Retinal pigment epithelial cell (primary cell): Measurements from ENCODE around the gene CDH16.
"Not testable (repeated sequence)": the region's sequence is repeated elsewhere in the genome, so short reads cannot be mapped to it uniquely, and the experiment has no call there.

Source experiments
- DNase-seq: peaks from one replicate; pipeline ENCODE4 v3.0.0-alpha.2; 2010; ENCODE audit warnings: low read depth
- H3K4me3 ChIP-seq: 2 replicates; pipeline ENCODE4 v1.5.1; 2011; ENCODE audit warnings: mild to moderate bottlenecking, low read length, control low read depth, moderate library complexity
- TF ChIP-seq, protein P1 (sequence below): conservative IDR thresholded peaks from 2 replicates; pipeline ENCODE4 v1.5.1; 2011; ENCODE audit warnings: low read depth, low read length, control low read depth, inconsistent platforms

CDH16 gene

DNA sequence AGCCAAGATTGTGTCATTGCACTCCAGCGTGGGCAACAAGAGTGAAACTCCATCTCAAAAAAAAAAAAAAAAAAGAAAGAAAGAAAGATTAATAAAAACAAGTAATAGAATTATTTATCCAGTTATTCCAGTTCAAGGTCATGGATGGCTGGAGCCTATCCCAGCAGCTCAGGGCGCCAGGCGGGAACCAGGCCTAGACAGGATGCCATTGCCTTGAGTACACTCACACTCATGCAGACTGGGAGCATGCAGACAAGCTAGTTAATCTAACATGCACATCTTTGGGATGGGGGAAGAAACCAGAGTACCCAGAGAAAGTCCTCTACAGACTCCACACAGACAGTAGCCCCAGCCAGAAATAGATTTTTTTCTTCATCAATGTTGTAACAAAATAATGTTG, 20.5 kb downstream of the CDH16 start:
- TF ChIP-seq, protein P1, sequence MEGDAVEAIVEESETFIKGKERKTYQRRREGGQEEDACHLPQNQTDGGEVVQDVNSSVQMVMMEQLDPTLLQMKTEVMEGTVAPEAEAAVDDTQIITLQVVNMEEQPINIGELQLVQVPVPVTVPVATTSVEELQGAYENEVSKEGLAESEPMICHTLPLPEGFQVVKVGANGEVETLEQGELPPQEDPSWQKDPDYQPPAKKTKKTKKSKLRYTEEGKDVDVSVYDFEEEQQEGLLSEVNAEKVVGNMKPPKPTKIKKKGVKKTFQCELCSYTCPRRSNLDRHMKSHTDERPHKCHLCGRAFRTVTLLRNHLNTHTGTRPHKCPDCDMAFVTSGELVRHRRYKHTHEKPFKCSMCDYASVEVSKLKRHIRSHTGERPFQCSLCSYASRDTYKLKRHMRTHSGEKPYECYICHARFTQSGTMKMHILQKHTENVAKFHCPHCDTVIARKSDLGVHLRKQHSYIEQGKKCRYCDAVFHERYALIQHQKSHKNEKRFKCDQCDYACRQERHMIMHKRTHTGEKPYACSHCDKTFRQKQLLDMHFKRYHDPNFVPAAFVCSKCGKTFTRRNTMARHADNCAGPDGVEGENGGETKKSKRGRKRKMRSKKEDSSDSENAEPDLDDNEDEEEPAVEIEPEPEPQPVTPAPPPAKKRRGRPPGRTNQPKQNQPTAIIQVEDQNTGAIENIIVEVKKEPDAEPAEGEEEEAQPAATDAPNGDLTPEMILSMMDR: no peak
- DNase-seq: no peak
- no peak overlapping the region for H3K4me3 ChIP-seq

DNA sequence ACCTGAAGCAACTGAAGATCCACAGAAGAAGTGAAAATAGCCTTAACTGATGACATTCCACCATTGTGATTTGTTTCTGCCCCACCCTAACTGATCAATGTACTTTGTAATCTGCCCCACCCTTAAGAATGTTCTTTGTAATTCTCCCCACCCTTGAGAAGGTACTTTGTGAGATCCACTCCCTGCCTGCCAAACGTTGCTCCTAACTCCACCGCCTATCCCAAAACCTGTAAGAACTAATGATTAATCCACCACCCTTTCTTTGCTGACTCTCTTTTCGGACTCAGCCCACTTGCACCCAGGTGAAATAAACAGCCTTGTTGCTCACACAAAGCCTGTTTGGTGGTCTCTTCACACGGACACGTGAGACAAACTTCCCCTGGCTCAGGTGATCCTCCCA, 22.0 kb downstream of the CDH16 start:
- H3K4me3 ChIP-seq, DNase-seq: not testable (repeated sequence)

DNA sequence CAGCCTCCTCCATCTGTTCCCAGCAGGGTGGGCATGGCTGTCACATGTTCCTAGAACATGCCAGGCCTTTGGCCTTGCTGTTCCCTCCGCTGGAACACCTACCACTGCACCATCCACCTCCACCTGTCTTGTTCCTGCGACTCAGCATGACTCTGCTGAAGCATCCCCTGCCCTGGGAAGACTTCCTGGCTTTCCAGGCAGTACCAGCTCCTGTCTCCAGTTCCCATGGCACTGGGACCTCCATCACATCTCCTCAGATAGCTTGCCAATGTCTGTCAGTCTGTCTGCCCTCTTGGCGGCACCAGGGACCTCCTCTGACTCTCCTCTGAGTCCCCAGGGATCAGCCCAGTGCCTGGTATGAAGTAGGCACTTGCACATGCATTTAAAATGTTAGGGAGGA, 22.7 kb downstream of the CDH16 start:
- TF ChIP-seq, protein P1: no peak

DNA sequence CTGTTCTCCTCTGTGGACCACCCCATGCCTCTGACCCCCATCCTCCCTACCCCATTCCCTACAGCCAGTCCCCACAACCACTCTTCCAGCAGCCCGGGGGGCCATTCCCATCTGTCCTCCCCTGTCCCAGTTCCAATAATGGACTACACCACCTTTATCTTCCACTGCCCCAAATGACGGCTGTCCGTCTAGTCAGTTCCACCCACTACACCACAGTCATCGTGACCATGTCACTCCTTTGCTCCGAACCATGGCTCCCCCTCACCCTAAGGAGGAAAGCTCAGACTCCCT, 23.1 kb downstream of the CDH16 start:
- no peak for DNase-seq
- TF ChIP-seq, protein P1: no peak
- no peak overlapping the region for H3K4me3 ChIP-seq

More for the DNA sequence above, 22.7 kb downstream of the CDH16 start:
- H3K4me3 ChIP-seq: no peak overlapping the region
- DNase-seq: no peak

DNA sequence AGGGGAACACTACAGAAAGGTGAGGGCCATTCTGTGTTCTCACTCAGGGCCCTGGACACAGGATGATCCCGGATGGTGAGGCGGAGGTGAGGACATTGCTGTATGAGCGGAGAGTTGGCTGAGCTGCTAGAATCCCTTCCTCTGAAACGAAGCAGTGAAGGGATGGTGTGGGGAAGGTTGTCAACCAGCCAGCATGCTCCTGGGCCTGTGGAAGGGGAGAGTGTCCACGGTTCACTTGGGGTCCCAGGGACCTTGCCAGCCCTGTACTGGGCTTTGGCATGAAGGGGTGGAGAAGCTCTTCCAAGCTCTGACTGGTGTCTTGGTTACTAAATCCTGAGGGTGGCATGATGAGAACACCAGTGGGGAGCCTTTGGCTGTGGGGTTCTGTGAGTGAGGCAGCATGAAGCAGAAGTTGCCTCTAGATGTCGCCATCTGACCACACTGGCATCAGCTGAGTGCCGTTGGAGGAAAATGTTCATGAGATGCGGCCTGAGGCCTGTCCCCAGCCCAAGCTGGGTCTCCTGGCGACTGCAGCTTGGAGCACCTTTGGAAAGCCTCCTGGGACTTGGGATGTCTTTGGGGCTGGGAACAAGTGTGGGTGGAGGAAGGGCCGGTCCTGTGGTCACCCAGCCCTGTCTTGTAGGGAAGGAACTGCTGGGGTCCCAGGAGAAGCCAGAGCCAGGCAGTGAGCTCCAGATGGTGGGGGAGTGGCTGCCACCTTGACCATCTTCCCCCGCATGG, 23.6 kb downstream of the CDH16 start:
- TF ChIP-seq, protein P1: peak; percentile 91
- no peak for DNase-seq
- H3K4me3 ChIP-seq: no peak overlapping the region

DNA sequence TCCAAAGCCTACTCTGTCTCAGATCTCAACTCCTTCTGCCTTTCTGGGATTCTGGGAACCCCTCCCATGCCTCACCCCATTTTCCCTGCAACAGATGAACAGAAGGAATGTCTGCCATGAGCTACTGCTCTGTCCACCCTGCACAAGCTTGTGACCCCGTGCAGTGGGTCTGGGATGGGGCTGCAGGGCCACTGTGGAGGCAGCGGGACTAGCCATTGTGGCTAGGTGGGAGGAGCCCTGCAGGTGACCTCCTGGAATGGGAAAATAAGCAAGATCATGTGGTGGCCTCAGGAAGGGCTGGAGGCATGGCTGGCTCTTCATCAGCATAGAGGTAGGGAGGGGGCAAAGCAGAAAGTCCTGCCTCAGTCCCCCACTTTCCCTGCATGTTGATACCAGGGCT, 24.6 kb downstream of the CDH16 start:
- no peak overlapping the region for H3K4me3 ChIP-seq
- TF ChIP-seq, protein P1: no peak
- DNase-seq: no peak

DNA sequence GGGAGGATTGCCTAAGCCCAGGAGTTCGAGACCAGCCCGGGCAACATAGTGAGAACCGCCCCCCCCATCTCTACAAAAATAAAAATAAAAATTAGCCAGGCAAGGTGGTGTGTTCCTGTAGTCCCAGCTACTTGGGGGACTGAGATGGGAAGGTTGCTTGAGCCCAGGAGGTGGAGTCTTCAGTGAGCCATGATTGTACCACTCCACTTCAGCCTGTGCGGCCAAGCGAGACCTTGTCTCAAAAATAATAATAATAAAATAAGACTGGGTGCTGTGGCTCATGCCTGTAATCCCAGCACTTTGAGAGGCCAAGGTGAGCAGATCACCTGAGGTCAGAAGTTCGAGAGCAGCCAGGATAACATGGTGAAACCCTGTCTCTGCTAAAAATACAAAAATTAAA, 26.9 kb downstream of the CDH16 start:
- DNase-seq: no peak
- TF ChIP-seq, protein P1: no peak
- no peak overlapping the region for H3K4me3 ChIP-seq
